Stimulated activated CD4-positive, alpha-beta T cell treated with anti-CD3 and anti-CD28 coated beads, Interleukin-2, amount 100 ng/mL, for 24 hours (primary cell): ENCODE data around the gene SFXN4.
"Not testable (repeated sequence)": the region's sequence is repeated elsewhere in the genome, so short reads cannot be mapped to it uniquely, and the experiment has no call there.

ENCODE experiments used
- DNase-seq, 2 donors: peaks; one replicate each; pipeline ENCODE4 v3.0.0-alpha.2; 2020

Gene SFXN4

DNA sequence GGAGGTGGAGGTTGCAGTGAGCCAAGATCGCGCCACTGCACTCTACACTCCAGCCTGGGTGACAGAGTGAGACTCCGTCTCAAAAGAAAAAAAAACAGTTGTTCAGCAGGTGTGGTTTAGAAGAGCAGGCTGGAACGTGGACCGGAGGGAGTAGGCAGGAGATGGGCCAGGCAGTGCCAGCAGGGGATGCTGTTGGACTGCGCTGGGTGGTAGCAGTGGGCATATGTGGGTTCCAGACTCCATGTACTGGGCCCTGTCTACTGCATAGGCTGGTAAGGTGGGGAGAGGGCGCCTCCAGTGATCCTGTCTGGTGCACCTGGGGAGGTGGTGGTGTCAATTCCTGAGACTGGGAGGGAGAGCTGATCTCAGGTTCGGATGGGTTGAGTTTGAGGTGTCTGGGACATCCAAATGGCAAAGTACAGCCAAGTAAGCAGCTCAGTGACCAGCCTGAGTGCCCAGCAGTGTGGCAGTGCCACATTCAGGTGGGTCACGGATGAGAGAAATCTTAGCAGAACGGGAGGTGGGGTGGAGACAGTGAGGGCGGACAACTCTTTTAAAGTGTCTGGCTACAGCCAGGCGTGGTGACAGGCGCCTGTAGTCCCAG lies 25.9 kb downstream of the SFXN4 start:
- DNase-seq: peak; percentile 44 to 45

DNA sequence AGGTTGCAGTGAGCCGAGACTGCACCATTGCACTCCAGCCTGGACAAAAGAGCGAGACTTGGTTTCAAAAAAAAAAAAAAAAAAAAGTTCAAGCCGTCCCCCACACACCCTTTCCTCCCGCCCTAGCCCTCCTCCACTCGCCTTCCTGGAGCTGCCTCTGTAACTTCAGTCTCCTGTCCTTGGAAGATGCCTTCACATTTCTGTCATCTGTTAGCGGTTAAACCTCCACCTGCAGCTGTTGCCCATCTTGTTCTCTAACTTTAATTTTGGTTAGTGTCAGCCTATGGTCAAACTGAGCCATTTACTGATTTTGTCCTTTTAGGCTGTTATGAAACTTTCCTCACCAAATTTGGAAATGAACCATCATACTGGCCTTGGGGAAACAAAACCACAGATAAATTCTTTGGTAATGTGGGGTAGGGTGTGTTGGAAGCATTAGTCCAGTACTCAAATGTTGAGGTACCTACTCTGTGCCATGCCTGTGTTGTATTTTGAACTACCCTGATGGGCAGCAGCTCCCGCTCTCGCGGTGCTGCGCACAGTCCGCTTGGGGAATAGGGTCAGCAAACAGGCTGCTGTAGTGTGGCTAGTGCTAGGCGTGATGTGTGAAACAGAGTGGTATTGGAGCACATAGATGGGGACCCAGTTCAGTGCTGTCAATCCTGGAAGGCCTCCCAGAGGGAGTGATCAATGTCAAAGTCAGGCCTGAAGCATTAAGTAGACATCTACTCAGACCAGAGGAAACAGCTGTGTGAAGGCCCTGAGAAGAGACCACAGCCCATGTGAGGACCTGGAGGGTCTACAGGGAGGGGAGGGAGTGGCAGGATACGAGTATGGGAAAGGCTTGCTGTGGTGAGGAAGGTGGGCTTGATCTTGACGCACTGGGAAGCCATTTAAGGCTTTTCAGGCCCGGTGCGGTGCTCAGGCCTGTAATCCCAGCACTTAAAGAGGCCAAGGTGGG lies 26.9 kb downstream of the SFXN4 start:
- no peak for DNase-seq

GRCh38 chr10:119137878-119138277 lies 27.6 kb downstream of the SFXN4 start:
- not testable (repeated sequence) for DNase-seq

- no peak for DNase-seq
These were observed 29.4 kb downstream of the SFXN4 start for GRCh38 chr10:119136084-119136483.

DNA sequence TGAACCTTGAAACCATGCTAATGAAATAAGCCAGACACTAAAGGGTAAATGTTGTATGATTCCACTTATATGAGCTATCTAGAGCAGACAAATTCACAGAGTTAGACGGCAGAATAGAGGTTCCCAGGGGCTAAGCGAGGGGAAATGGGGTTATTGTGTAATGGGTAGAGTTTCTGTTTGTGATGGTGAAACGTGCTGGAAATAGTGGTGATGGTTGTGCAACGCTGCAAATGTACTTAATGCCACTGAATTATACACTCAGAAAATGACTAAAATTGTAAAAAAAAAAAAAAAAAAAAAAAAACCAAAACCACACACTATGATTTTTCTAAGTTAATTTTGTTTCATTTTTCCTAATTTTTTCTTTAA lies 30.0 kb downstream of the SFXN4 start:
- DNase-seq: no peak

GRCh38 chr10:119133949-119134348 lies 31.6 kb downstream of the SFXN4 start:
- DNase-seq: peak; percentile 37 to 52

DNA sequence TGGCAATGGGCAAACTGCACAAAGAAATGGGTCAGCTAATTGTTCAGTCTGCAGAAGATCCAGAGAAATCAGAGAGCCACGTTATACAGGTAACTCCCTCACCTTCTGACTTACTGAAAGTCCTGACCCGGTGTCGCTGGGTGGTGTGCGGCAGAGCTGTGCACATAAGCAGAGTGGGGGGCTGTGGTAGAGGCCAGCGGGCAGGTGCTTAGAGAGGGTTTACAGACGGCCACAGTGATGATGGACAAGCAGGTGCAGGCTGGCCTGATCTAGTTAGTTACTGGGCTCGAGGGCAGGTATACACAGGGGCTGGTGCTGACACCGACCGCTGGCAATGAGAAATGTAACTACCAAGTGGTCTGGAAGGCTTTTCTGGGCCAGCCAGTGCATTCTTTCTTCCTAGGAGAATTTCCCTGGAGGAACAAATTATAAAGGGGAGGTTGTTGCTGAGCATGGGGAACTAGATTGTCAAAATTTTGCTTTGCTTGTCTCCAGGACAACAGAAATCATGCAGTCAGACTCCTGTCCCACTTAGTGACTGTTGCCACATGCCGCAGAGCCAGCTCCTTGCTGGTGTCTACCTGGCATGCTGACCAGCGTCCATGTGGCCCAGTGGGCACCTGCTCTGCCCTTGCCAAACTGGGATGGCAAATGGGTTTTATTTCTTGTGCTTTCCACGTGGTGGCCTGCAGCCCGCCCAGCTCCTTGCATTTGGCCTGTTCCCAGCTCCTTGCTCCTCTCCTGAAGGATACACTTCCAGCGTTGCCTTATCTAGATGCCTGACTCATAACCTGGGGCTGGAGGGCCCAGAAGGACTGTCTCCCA lies 32.8 kb downstream of the SFXN4 start:
- DNase-seq: no peak

- DNase-seq: peak; percentile 26 to 40
These were observed 33.8 kb downstream of the SFXN4 start for GRCh38 chr10:119131512-119132240.

GRCh38 chr10:119129721-119130120 lies 35.8 kb downstream of the SFXN4 start:
- no peak for DNase-seq

GRCh38 chr10:119125942-119126341 lies 39.6 kb downstream of the SFXN4 start:
- no peak for DNase-seq

DNA sequence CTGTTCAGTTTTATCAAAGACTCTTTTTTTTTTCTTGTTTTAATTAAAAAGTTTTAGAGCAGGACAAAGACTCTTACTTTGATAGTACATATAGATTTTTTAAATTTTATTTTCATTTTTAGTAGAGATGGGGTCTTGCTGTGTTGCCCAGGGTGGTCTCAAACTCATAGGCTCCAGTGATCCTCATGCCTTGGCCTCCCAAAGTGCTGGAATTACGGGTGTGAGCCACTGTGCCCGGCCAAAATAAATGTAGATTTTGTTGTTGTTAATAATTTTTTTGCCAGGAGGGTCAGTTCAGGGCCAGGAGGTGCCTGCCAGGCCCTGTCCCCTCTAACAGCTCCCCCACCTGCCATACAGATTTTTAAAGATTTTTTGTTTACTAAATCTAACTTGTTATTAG lies 44.6 kb downstream of the SFXN4 start:
- DNase-seq: no peak

- DNase-seq: no peak
These were observed 45.1 kb downstream of the SFXN4 start for GRCh38 chr10:119120413-119120867.

GRCh38 chr10:119119400-119119799 lies 46.1 kb downstream of the SFXN4 start:
- no peak for DNase-seq

DNA sequence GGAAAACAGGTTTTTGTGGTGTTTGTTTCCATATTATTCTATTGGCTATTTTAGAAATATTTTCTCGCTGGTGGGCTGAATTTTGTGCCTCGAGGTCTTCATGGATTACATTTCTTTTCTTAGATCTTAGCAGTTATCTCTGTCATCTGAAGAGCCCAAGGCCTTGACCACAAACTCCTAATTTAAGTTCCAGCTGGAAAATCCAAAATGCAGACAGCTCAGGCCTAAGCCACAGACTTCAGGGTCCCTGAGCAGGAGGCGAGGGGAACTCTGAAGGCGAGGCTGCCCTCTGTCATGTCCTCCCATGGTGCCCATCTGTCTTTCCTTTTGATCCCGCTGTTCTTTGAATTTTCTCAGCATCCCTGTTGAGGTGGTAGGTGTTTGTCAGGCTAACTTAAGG lies 47.3 kb downstream of the SFXN4 start:
- no peak for DNase-seq

DNA sequence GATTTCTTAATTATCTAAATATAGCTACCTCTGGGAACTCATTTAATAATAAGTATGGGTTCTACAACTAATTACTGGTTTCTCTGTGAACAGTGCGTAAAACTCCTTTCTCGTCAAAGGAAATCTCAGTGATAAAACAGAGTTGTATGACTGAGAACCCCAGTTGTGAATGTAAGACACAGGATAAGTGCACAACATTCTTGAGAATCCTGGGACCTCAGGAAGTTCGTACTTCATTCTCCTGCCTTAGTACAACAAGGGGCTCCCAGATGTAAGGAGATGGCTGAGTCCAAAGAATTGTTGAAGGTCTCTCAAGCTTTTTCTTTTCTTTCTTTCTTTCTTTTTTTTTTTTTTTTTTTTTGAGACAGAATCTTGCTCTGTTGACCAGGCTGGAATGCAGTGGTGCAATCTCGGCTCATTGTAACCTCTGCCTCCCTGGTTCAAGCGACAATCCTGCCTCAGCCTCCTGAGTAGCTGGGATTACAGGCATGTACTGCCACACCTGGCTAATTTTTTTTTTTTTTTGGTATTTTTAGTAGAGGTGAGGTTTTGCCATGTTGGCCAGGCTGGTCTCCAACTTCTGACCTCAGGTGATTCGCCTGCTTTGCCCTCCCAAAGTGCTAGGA lies 49.1 kb downstream of the SFXN4 start:
- DNase-seq: no peak

- DNase-seq: no peak
These were observed 49.6 kb downstream of the SFXN4 start for GRCh38 chr10:119115926-119116325.

GRCh38 chr10:119113751-119114732 lies 51.5 kb downstream of the SFXN4 start:
- DNase-seq: no peak

GRCh38 chr10:119112056-119112455 lies 53.5 kb downstream of the SFXN4 start:
- no peak for DNase-seq

DNA sequence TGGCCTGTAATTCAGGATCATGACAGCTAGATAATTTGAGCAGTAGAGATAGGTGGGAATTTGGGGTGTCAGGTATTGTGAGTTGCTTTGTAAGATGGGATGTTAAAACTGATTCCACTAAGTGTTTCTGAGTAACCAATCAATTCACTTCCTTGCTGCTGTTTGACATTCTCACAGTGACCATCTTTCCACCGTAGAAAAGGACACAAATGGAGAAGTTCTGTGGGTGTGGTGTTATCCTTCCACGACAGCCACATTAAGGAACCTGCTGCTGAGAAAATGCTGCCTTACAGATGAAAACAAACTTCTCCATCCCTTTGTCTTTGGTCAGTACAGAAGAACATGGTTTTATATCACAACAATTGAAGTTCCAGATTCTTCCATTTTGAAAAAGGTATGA lies 57.7 kb downstream of the SFXN4 start:
- DNase-seq: not testable (repeated sequence)

GRCh38 chr10:119107106-119107505 lies 58.4 kb downstream of the SFXN4 start:
- DNase-seq: not testable (repeated sequence)

GRCh38 chr10:119105899-119106298 lies 59.6 kb downstream of the SFXN4 start:
- DNase-seq: not testable (repeated sequence)
